Non-pigmented ciliary epithelial cell (primary cell): ENCODE data around the gene LARP7.
A peak's percentile ranks its signal among the peaks of the same experiment; 100 is the strongest.
"Not testable (repeated sequence)": the region's sequence is repeated elsewhere in the genome, so short reads cannot be mapped to it uniquely, and the experiment has no call there.

Source experiments
- DNase-seq: peaks from one replicate; pipeline ENCODE4 v3.0.0-alpha.2; 2010; ENCODE audit warnings: low read depth

Gene LARP7

GRCh38 chr4:112650332-112650731 lies 13.4 kb downstream of the LARP7 start:
- DNase-seq = no peak

GRCh38 chr4:112651641-112652040 lies 14.7 kb downstream of the LARP7 start:
- DNase-seq = no peak

GRCh38 chr4:112652216-112652615 lies 15.3 kb downstream of the LARP7 start:
- DNase-seq = no peak

GRCh38 chr4:112655270-112655669 lies 18.3 kb downstream of the LARP7 start:
- no peak for DNase-seq

GRCh38 chr4:112656115-112656514 lies 19.2 kb downstream of the LARP7 start:
- not testable (repeated sequence) for DNase-seq

GRCh38 chr4:112664611-112665010 lies 27.7 kb downstream of the LARP7 start:
- DNase-seq = no peak

- DNase-seq = no peak
These were observed 31.2 kb downstream of the LARP7 start for GRCh38 chr4:112668131-112668530.

GRCh38 chr4:112673076-112673475 lies 36.1 kb downstream of the LARP7 start:
- DNase-seq = no peak

GRCh38 chr4:112673686-112674085 lies 36.7 kb downstream of the LARP7 start:
- no peak for DNase-seq

GRCh38 chr4:112674376-112674775 lies 37.4 kb downstream of the LARP7 start:
- DNase-seq = no peak

- no peak for DNase-seq
These were observed 40.7 kb downstream of the LARP7 start for GRCh38 chr4:112677519-112678091.

- no peak for DNase-seq
These were observed 44.1 kb downstream of the LARP7 start for GRCh38 chr4:112680996-112681395.

- DNase-seq = no peak
These were observed 56.6 kb downstream of the LARP7 start for GRCh38 chr4:112693507-112693906.

- DNase-seq = no peak
These were observed 63.7 kb downstream of the LARP7 start for GRCh38 chr4:112700679-112701078.

- peak; percentile 3 for DNase-seq
These were observed 65.9 kb downstream of the LARP7 start for GRCh38 chr4:112702892-112703291.

GRCh38 chr4:112704322-112704721 lies 67.4 kb downstream of the LARP7 start:
- no peak for DNase-seq

GRCh38 chr4:112704991-112705845 lies 68.3 kb downstream of the LARP7 start:
- peak; percentile 14 for DNase-seq

GRCh38 chr4:112705891-112706839 lies 69.2 kb downstream of the LARP7 start:
- DNase-seq = not testable (repeated sequence)

- DNase-seq = no peak
These were observed 69.9 kb downstream of the LARP7 start for GRCh38 chr4:112706840-112707207.
